GM12801 (cell line): ENCODE measurements around the gene GLRA1.

ENCODE experiments used
- TF ChIP-seq, protein P1 (sequence below): IDR thresholded peaks from one replicate; pipeline ENCODE4 v1.5.1; 2011; ENCODE audit warnings: control low read depth; ENCODE audit not compliant: insufficient read length; ENCODE audit errors: extremely low read depth

The GLRA1 gene

DNA sequence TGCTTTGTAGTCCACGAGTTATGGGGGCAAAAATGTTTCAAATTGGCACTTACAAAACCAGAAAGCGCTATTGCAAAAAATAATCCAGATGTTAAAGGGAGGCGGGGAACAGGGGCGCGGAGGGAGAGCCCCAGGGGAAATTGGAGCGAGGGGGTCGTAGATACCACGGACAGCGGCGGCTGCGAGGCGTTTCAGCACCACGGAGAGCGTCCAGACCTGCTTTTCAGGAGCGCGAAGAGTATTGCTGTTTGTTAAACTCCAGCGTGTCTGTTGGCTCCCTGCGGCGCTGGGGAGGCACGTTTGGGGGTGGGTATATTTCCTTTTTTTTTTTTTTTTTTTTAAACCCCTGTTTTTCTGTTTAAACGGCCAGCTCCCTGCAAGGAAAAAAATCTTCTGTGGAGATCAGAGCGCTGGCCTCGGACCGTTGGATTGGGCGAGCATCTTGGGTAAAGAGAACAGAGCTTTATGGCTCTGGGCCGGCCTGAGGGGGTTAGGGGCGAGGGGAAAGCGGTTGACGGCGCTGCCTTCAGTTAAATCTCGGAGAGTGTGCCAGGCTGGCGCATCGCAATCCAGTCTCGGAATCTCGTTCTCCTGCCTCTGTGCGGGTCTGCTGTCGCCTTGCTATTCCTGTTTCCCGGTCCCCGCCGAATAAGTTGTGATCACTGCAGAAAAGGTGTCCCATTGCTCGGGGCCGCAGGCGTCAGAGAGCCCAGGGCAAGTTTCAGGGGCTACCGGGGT lies at the start of gene GLRA1:
Gene GLRA1, minus strand, starts transcription at position 288 of the 738 bp plus-strand sequence. CDS start 302 bp downstream, outside the sequence.
- TF ChIP-seq, protein P1, sequence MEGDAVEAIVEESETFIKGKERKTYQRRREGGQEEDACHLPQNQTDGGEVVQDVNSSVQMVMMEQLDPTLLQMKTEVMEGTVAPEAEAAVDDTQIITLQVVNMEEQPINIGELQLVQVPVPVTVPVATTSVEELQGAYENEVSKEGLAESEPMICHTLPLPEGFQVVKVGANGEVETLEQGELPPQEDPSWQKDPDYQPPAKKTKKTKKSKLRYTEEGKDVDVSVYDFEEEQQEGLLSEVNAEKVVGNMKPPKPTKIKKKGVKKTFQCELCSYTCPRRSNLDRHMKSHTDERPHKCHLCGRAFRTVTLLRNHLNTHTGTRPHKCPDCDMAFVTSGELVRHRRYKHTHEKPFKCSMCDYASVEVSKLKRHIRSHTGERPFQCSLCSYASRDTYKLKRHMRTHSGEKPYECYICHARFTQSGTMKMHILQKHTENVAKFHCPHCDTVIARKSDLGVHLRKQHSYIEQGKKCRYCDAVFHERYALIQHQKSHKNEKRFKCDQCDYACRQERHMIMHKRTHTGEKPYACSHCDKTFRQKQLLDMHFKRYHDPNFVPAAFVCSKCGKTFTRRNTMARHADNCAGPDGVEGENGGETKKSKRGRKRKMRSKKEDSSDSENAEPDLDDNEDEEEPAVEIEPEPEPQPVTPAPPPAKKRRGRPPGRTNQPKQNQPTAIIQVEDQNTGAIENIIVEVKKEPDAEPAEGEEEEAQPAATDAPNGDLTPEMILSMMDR = no peak

DNA sequence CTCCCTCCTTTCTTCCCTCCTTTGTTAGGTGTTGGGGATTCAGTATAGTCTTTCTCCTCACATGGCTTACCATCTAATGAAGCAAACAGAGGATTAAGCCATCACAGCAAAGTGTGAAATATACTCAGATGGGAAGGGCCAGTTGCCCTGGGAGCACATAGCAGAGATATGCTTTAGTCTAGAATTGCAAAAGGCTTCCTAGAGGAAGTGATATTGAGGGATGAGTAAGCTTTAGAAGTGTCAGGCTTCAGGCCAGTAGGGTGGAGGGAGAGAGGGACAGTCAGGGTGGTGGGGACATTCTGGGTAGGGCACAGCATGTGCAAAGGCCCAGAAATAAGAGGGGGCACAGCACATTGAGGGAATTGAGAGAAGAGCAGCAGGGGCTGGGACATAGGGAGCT lies 46.2 kb upstream of the GLRA1 start:
- TF ChIP-seq, protein P1 = no peak

DNA sequence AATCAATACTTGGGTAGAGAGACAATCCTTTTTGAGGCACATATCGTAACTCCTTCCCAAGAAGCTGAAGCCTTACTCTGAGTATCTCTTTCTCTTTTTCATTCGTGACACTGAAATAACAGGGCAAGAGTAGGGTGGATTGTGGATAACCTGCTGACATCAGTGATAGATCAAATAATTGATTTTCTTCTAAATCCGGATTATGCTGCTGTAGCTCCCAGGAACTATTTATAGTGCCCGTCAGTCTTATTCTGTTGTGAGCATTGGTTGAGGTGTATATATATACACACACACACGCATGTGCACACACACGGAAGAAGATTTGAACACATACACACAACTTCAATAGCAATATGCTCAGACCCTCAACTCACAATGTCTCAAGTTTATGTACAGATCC lies 43.2 kb upstream of the GLRA1 start:
- TF ChIP-seq, protein P1 = no peak

DNA sequence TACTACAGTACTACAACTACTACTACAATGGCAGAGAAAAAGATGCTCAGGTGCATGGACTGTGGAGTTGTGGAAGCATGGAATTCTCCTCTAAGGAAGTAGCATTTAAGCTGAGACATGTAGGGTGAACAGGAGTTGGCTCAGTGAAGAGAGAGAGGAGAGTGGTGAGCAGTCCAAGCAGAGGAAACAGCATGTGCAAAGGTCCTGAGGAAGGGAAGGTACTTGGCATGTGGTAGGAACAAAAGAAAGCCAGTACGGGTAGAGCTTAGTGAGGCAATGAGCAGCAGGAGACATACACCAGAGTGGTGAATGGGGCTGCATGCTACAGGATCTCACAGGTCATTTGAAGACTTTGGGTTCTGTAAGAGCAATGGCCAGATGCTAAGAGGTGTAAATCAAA lies 41.4 kb upstream of the GLRA1 start:
- TF ChIP-seq, protein P1 = no peak

DNA sequence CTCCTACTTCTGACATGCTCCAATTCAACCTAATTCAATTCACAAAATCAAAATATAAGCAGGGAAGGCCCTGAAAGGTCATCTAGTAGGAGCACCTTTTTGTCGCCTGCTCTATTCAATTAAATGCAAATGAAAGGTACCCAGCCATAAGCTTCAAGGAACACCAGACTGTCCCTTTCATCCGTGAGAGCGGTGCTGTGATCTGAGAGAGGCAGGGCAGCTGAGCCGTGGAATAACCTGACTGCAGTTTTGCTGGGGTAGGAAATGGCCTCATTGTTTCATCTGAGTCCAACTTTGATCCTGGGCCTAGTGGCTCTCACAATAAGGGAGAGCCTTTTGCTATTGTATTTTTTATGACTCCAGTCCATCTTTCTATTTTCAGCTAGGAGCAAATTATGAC lies 39.8 kb upstream of the GLRA1 start:
- TF ChIP-seq, protein P1 = no peak

DNA sequence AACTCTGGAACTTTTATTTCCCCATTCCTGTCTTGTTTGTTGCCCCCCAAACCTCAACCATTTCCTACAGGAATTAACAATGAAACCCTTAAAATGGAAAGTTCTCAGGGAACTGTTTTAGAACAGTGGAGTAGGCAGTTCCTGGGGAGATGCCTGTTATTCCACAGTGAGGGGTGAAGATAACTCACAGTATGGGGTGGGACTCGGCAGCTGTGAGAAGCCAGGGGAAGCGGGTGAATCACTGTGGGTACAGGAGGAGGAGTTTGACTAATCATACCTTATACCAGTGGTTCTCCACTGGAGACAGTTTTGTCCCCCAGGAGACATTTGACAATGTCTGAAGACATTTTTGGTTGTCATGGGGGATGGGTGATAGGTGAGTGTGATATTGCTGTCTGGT lies 36.9 kb upstream of the GLRA1 start:
- TF ChIP-seq, protein P1 = no peak

DNA sequence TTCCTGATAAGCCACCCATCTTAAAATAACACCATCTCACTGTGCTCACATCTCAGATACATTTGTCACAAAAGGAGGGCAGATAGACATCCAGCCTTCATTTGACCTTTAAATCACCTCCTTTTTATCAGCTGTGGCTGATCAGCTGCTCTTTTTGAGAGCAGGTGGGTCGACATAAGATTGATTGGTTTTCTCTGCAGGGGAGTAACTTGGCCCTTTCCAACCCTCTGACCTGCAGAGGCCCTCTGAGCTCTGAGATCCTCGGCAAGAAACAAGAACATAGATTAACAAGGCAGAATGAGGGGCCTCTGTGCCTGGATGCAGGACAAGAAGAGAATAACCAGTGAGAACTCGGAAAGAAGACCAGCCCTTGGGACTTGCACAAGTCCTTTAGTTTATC lies 33.5 kb upstream of the GLRA1 start:
- TF ChIP-seq, protein P1 = no peak

DNA sequence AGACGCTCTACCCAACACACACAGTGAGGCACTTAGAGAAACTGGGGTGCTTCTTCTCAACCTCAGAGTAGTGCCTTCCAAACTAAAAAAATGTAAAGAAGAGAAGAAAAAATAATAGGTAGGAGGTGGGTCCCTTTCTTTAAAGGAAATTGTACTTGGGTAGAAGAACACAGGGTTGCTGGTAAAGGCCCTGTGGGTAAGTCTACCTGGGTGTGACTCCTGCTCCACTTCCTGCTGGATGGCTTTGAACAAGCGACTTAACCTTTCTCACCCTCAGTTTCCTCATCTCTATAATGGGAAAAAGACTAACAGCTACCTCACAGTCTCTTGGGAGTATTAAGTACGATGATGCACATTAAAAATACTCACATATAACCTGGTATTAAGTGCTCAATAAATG lies 32.1 kb upstream of the GLRA1 start:
- TF ChIP-seq, protein P1 = no peak
